Subcutaneous preadipocyte (primary cell): ENCODE measurements around the gene PRPF39. TPM values are rescaled to one million over a fixed set of nuclear protein-coding genes. Genes with fewer than 3 reads are reported as not detected.

Source experiments
- small RNA-seq: library from RNA; depleted of rRNA; stranded (forward); fragments of <200 nt; gene quantifications from one replicate; pipeline ENCODE3, GENCODE V24; 2012
- total RNA-seq: library from RNA; depleted of rRNA; stranded (reverse); fragments of >200 nt; gene quantifications from 2 replicates; pipeline ENCODE4 v1.2.3, GENCODE V29; 2012

Gene PRPF39
- 23.9 and 30.1 TPM in 2 replicates for total RNA-seq

GRCh38 chr14:45083976-45084722, at the start of gene PRPF39:
PRPF39 (plus strand) TSS chr14:45084116; CDS start chr14:45095240, 11,124 bp downstream.

GRCh38 chr14:45134051-45134958, 50.4 kb downstream of the PRPF39 start, which contains the start of gene FKBP3:
FKBP3 (minus strand) TSS chr14:45134481; CDS start chr14:45134456, 25 bp downstream.

DNA sequence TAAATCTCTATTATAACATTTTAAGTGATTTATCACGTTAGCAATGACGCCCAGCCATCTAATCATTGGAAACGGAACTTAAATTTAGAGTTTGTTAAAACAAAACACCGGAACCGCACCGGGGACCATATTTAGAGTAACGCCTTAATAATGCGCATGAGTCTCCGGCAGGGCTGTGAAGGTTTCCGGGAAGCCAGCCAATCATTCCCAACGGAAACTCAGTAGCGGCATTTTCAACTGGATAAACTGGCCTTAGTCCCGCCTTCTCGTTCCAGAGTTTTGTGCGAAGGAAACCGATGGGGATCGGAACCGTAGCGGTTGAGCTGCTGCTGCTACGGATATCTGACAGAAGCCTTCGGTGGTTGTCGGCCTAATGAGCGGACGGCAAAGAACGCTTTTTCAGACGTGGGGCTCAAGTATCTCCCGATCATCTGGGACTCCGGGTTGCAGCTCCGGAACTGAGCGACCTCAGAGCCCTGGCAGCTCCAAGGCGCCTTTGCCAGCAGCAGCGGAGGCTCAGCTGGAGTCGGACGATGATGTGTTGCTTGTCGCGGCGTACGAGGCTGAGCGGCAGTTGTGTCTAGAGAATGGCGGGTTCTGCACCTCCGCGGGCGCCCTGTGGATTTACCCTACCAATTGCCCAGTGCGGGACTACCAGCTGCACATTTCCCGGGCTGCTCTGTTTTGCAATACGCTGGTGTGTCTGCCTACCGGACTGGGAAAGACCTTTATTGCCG, 51.9 kb downstream of the PRPF39 start, which contains the start of gene FANCM:
Gene FANCM (plus strand): TSS at position 272 of the 737 bp plus-strand sequence. CDS start 102 bp downstream, at position 374.

Small RNA genes lying within 50 kb of the gene (small RNA-seq; reads per million reads assigned to genes)
- gene RF00151: not detected
- 19,281 reads per million, percentile 100 among the genes with 10 or more reads in this experiment for gene SNORD127

Other genes starting within 250 kb of the PRPF39 start
- gene KLHL28, start 122.2 kb upstream of the PRPF39 start, total RNA-seq: 5.7 and 8.1 TPM in 2 replicates
- gene TOGARAM1, start 121.9 kb upstream of the PRPF39 start, total RNA-seq: 15.1 and 19.9 TPM in 2 replicates
- gene FKBP3, start 50.4 kb downstream of the PRPF39 start, total RNA-seq: 19.5 and 23.1 TPM in 2 replicates
- gene FANCM, start 51.8 kb downstream of the PRPF39 start, total RNA-seq: 9.2 and 10.8 TPM in 2 replicates
- gene MIS18BP1, start 169.1 kb downstream of the PRPF39 start, total RNA-seq: 35.3 and 51.8 TPM in 2 replicates